ENCODE measurements around the gene NAALADL2. TPM values are rescaled to one million over a fixed set of nuclear protein-coding genes. Genes with fewer than 3 reads are reported as not detected.

NAALADL2 gene
- total and polyA plus RNA-seq, 2 donors (not counting 3 experiments of a cell fraction or from before 2014, with no cell fraction given): 1.1 to 4.0 TPM

DNA sequence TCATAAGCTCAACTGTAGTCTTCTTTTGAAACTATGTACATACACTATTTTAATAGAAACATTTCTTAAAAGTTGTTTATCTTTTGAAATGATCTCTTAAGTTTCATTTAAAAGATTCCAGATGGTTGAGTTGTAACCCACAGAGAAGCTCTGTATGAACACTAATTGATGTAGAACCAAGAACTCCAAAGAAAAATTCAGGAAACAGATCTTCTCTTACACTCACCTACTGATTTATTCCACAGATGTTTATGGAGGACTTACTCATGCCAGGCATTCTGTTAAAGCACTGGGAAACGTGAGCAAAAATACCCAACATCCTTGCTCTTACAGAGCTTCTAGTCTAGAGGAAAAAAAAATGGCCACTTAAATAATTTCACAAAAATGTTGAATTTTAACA is 551.1 kb downstream of the NAALADL2 start:
- Histone ChIP-seq H3K9ac (replicated peaks; ENCODE audit: extremely low read depth, insufficient read depth, low read length) (no peak overlapping the region), H3K9me3 (replicated peaks; ENCODE audit: control insufficient read depth, insufficient read depth, low read length) (no peaks in the 10 kb centered on the region), H4K20me1 (replicated peaks; ENCODE audit: control insufficient read depth, extremely low read depth, insufficient read depth, low read length) (no peaks in the 10 kb centered on the region), H3K27me3 (ENCODE audit: control insufficient read depth in 2 of 2, insufficient read depth in 2 of 2, low read length in 2 of 2) (no peaks in the 10 kb centered on the region), H3K36me3 (ENCODE audit: control insufficient read depth in 2 of 2, extremely low read depth in 1 of 2, insufficient read depth in 2 of 2, low read length in 2 of 2) (no peaks in the 10 kb centered on the region), H3K4me3 (replicated peaks in 1 of 3; ENCODE audit: insufficient read depth in 1 of 3, low read depth in 1 of 3, low read length in 3 of 3) (no peak overlapping the region), H3K79me2 (ENCODE audit: control insufficient read depth, insufficient read depth, low read length) (no peaks in the 10 kb centered on the region), H2AFZ (ENCODE audit: low read depth, low read length) (no peak overlapping the region), H3K27ac (ENCODE audit: insufficient read depth, low read depth, low read length) (no peak overlapping the region), H3K4me2 (ENCODE audit: insufficient read depth, low read length) (no peak overlapping the region), H3K4me1 (ENCODE audit: control insufficient read depth, extremely low read depth, insufficient read depth, low read length) (no peaks in the 10 kb centered on the region), H3K9me1 (replicated peaks; ENCODE audit: control insufficient read depth, extremely low read depth, insufficient read depth, low read length) (no peaks in the 10 kb centered on the region)
- TF ChIP-seq JUN (IDR thresholded peaks at IDR 0.05; ENCODE audit: borderline replicate concordance, insufficient read depth, insufficient read length, low read depth): no peak
- no peak for TF ChIP-seq CTCF (IDR thresholded peaks at IDR 0.05; ENCODE audit: extremely low read depth in 1 of 2, insufficient read depth in 1 of 2, low read depth in 1 of 2, low read length in 2 of 2)
- TF ChIP-seq EZH2 (IDR thresholded peaks at IDR 0.05; ENCODE audit: borderline replicate concordance, low read depth, low read length, severe bottlenecking): no peak
- ChIA-PET POLR2A (no interaction called here), CTCF (no interaction called here)
- DNase-seq (ENCODE audit: low read depth, low spot score): no peak
- dilution Hi-C loops (cut with MboI; ENCODE audit: extremely low pct_ligation_motif_present, low sequenced_read_pairs) (no loop called here), intact Hi-C loops (cut with micrococcal nuclease) (no loop called here)
- BruUV-seq (replicated peaks): no TSS peak
- no peak for FAIRE-seq

GRCh38 chr3:175411405-175411804 is 552.3 kb downstream of the NAALADL2 start:
- intact Hi-C loops (cut with micrococcal nuclease): no loop called here
- CTCF ChIA-PET: no interaction called here
- Histone ChIP-seq H3K36me3 (ENCODE audit: control insufficient read depth in 2 of 2, extremely low read depth in 1 of 2, insufficient read depth in 2 of 2, low read length in 2 of 2) (no peaks in the 10 kb centered on the region), H3K79me2 (ENCODE audit: control insufficient read depth, insufficient read depth, low read length) (no peaks in the 10 kb centered on the region), H2AFZ (ENCODE audit: low read depth, low read length) (no peak overlapping the region), H3K27ac (ENCODE audit: insufficient read depth, low read depth, low read length) (no peak overlapping the region), H3K4me2 (ENCODE audit: insufficient read depth, low read length) (no peak overlapping the region), H4K20me1 (replicated peaks; ENCODE audit: control insufficient read depth, extremely low read depth, insufficient read depth, low read length) (no peaks in the 10 kb centered on the region), H3K4me3 (replicated peaks in 1 of 3; ENCODE audit: insufficient read depth in 1 of 3, low read depth in 1 of 3, low read length in 3 of 3) (no peak overlapping the region), H3K27me3 (ENCODE audit: control insufficient read depth in 2 of 2, insufficient read depth in 2 of 2, low read length in 2 of 2) (no peaks in the 10 kb centered on the region), H3K9me1 (replicated peaks; ENCODE audit: control insufficient read depth, extremely low read depth, insufficient read depth, low read length) (no peaks in the 10 kb centered on the region), H3K4me1 (ENCODE audit: control insufficient read depth, extremely low read depth, insufficient read depth, low read length) (no peaks in the 10 kb centered on the region), H3K9ac (replicated peaks; ENCODE audit: extremely low read depth, insufficient read depth, low read length) (no peak overlapping the region), H3K9me3 (replicated peaks; ENCODE audit: control insufficient read depth, insufficient read depth, low read length) (no peaks in the 10 kb centered on the region)
- FAIRE-seq (no peak), DNase-seq (ENCODE audit: low read depth, low spot score) (no peak)
- POLR2A ChIA-PET: no interaction called here
- TF ChIP-seq, protein P1, sequence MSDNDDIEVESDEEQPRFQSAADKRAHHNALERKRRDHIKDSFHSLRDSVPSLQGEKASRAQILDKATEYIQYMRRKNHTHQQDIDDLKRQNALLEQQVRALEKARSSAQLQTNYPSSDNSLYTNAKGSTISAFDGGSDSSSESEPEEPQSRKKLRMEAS (IDR thresholded peaks at IDR 0.05; ENCODE audit: insufficient read depth, insufficient read length): no peak
- TF ChIP-seq EZH2 (IDR thresholded peaks at IDR 0.05; ENCODE audit: borderline replicate concordance, low read depth, low read length, severe bottlenecking) (no peak), POLR2A (IDR thresholded peaks at IDR 0.05; ENCODE audit: low read depth, low read length) (no peak), FOS (IDR thresholded peaks at IDR 0.05; ENCODE audit: borderline replicate concordance, insufficient read depth, low read length) (no peak), MYC (IDR thresholded peaks at IDR 0.05; ENCODE audit: low read depth, low read length) (no peak), JUN (IDR thresholded peaks at IDR 0.05; ENCODE audit: borderline replicate concordance, insufficient read depth, insufficient read length, low read depth) (no peak), POLR2AphosphoS5 (IDR thresholded peaks at IDR 0.05; ENCODE audit: insufficient read depth, low read depth, low read length) (no peak)
- no TSS peak for BruUV-seq (replicated peaks)
- dilution Hi-C loops (cut with MboI; ENCODE audit: extremely low pct_ligation_motif_present, low sequenced_read_pairs): no loop called here

All from endothelial cell of umbilical vein (primary cell).